Measurements from ENCODE around the gene PSMB11.

DNA sequence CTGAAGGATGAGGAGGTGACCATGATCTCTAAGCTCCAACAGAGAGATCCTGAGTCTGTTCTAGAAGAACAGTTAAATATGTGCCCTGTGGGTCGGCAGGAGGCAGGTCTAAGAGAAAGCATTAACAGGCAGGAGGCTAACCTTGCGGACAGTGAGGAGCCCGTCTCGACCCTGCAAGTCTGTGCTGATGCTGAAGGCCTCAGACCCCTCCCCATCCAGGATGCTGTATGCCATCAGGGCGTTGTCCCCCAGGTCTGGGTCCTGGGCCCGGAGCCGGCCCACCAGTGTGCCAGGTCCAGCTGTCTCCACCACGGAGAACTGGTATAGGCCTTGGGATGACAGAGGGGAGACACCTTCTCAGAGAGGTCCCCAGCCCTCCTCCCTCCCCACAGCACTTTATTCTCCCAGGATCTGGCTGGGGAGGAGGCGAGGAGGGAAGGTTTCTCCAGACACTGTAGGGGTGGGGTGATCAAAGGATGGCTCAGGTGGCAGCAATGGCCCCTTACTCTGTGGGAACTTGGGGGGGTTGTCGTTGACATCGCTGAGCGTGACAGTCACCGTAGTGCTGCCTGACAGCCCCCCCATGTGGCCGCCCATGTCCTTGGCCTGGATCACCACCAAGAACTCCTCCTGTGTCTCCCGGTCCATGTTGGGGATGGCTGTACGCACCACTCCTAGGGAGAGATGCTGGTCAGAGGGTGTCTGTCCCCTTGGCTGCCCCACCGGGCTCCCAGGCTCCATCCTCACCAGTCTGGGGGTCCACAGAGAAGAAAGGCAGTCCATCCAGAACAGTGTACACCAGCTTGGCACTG lies 12.2 kb downstream of the PSMB11 start:
- TF ChIP-seq, protein P1, sequence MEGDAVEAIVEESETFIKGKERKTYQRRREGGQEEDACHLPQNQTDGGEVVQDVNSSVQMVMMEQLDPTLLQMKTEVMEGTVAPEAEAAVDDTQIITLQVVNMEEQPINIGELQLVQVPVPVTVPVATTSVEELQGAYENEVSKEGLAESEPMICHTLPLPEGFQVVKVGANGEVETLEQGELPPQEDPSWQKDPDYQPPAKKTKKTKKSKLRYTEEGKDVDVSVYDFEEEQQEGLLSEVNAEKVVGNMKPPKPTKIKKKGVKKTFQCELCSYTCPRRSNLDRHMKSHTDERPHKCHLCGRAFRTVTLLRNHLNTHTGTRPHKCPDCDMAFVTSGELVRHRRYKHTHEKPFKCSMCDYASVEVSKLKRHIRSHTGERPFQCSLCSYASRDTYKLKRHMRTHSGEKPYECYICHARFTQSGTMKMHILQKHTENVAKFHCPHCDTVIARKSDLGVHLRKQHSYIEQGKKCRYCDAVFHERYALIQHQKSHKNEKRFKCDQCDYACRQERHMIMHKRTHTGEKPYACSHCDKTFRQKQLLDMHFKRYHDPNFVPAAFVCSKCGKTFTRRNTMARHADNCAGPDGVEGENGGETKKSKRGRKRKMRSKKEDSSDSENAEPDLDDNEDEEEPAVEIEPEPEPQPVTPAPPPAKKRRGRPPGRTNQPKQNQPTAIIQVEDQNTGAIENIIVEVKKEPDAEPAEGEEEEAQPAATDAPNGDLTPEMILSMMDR (conservative IDR thresholded peaks at IDR 0.05; ENCODE audit: low read length): peak; percentile 69
- no peak for TF ChIP-seq EZH2phosphoT487 (IDR thresholded peaks at IDR 0.05; ENCODE audit: borderline replicate concordance)
